ENCODE measurements around the gene MLF1.
"Not testable (repeated sequence)": the region's sequence is repeated elsewhere in the genome, so short reads cannot be mapped to it uniquely, and the experiment has no call there.

The MLF1 gene

GRCh38 chr3:158570999-158571702, at the start of gene MLF1:
Gene MLF1, plus strand, starts transcription at chr3:158571194. Its CDS starts 107 bp downstream, at chr3:158571301.
- DNase-seq (ENCODE audit: low spot score): peak; percentile 96

GRCh38 chr3:158522221-158523136, 48.5 kb upstream of the MLF1 start:
- no peak for DNase-seq (ENCODE audit: low spot score)

- DNase-seq (ENCODE audit: low spot score): no peak
Observed at GRCh38 chr3:158528076-158528674, 42.8 kb upstream of the MLF1 start.

- peak; percentile 3 for DNase-seq (ENCODE audit: low spot score)
Observed at GRCh38 chr3:158531334-158531733, 39.7 kb upstream of the MLF1 start.

- peak; percentile 45 for DNase-seq (ENCODE audit: low spot score)
Observed at GRCh38 chr3:158532099-158532734, 38.8 kb upstream of the MLF1 start.

GRCh38 chr3:158535918-158536317, 35.1 kb upstream of the MLF1 start:
- no peak for DNase-seq (ENCODE audit: low spot score)

- peak; percentile 50 for DNase-seq (ENCODE audit: low spot score)
Observed at GRCh38 chr3:158539414-158540014, 31.5 kb upstream of the MLF1 start.

GRCh38 chr3:158540066-158540465, 30.9 kb upstream of the MLF1 start:
- no peak for DNase-seq (ENCODE audit: low spot score)

- DNase-seq (ENCODE audit: low spot score): no peak
Observed at GRCh38 chr3:158548691-158549090, 22.3 kb upstream of the MLF1 start.

- not testable (repeated sequence) for DNase-seq (ENCODE audit: low spot score)
Observed at GRCh38 chr3:158549938-158550337, 21.1 kb upstream of the MLF1 start.

GRCh38 chr3:158552124-158552523, 18.9 kb upstream of the MLF1 start:
- DNase-seq (ENCODE audit: low spot score): no peak

GRCh38 chr3:158559504-158559903, 11.5 kb upstream of the MLF1 start:
- no peak for DNase-seq (ENCODE audit: low spot score)

GRCh38 chr3:158560979-158561378, 10.0 kb upstream of the MLF1 start:
- no peak for DNase-seq (ENCODE audit: low spot score)

- no peak for DNase-seq (ENCODE audit: low spot score)
Observed at GRCh38 chr3:158562674-158563073, 8.3 kb upstream of the MLF1 start.

- DNase-seq (ENCODE audit: low spot score): no peak
Observed at GRCh38 chr3:158563076-158563475, 7.9 kb upstream of the MLF1 start.

- no peak for DNase-seq (ENCODE audit: low spot score)
Observed at GRCh38 chr3:158565076-158565475, 5.9 kb upstream of the MLF1 start.

GRCh38 chr3:158568784-158569183, 2.2 kb upstream of the MLF1 start:
- no peak for DNase-seq (ENCODE audit: low spot score)

GRCh38 chr3:158569794-158570193, 1.2 kb upstream of the MLF1 start:
- no peak for DNase-seq (ENCODE audit: low spot score)

- no peak for DNase-seq (ENCODE audit: low spot score)
Observed at GRCh38 chr3:158571969-158572765, 1.2 kb downstream of the MLF1 start.

- DNase-seq (ENCODE audit: low spot score): no peak
Observed at GRCh38 chr3:158572766-158573060, 1.7 kb downstream of the MLF1 start.

- peak; percentile 19 for DNase-seq (ENCODE audit: low spot score)
Observed at GRCh38 chr3:158573714-158574113, 2.7 kb downstream of the MLF1 start.

Data from cerebellar cortex (tissue), 1 donor.